GM21825 (cell line): ENCODE measurements around the gene TCF4.

Experiments
- ATAC-seq: cut with Tn5 transposase; IDR thresholded peaks from one replicate; pipeline ENCODE4 v1.9.1; 2021; ENCODE audit warnings: mild to moderate bottlenecking, moderate library complexity; ENCODE audit not compliant: unreplicated experiment

The TCF4 gene

GRCh38 chr18:55418439-55418838, 169.6 kb downstream of the TCF4 start:
- no peak for ATAC-seq

DNA sequence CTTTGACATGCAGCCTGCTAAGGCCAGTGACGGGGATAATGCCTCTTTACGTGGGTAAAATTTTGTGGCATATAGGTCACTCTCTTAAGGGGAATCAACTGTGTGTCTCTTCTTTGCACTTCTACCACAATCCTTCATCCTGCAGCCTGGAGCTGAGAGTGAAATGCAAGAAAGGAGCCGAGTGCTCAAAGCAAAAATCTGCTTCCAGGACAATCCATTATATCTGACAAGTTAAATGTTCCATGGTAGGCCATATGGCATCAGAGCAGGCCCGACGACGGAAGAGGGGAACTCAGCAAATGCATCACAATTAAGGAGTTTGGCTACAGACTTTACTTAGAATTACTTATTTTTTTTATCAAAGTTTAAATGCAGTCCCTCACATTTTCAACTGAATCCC, 171.2 kb downstream of the TCF4 start:
- no peak for ATAC-seq

- peak; percentile 88 for ATAC-seq
These were observed 172.6 kb downstream of the TCF4 start for GRCh38 chr18:55415258-55415871.

DNA sequence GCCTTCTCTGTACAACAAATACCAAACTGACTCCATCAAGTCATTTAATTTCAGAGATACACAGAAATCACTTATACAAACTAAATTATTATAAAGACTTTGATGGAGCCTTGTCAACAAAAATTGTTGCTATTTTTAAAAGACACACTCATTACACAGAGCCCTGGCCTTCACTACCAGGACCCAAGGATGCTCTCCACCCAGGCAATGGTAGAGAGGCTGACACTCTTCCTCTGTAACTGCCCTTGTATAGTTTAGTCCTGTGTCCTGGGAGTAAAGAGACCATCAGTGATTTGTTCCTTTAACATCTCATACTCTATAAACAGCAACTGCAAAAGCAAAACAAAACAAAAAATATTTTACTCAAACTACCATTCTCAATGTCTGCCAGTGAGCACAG, 173.5 kb downstream of the TCF4 start:
- ATAC-seq = no peak

GRCh38 chr18:55413474-55413873, 174.5 kb downstream of the TCF4 start:
- no peak for ATAC-seq

DNA sequence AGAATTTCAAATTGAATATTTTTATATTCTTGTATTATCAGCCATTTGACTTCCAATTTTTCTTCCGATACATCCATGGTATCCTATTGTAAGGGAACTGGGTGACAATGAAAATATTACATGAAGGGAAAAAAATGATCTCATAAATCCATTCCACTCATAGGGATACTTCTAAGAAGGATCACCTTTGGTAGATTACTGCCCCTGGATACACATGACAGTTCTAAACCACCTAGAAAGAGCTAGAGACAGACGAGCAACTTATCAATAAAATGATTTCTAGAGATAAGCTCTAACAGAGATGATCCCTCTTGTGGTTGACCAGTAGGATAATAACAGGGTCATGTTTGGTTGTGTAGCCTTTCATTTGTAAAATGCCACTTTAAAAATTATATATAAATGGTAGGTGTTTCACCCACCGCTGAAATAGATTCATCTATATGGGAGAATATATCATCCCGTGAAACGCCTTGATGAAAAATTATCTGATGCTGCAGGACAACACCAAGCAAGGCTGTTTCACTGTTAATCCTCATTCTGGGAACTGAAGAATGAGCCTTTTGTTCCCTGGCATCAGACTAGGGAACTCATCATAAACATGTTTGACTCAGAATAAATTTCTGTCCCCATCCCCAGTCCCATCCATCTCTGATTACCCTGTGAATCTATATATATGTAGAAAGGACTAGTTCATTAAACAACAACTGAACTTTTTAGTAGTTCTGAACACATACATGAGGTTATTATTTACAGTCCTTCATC, 180.0 kb downstream of the TCF4 start:
- ATAC-seq = no peak

- ATAC-seq = no peak
These were observed 180.8 kb downstream of the TCF4 start for GRCh38 chr18:55407191-55407590.

GRCh38 chr18:55406451-55406991, 181.5 kb downstream of the TCF4 start:
- ATAC-seq = no peak

DNA sequence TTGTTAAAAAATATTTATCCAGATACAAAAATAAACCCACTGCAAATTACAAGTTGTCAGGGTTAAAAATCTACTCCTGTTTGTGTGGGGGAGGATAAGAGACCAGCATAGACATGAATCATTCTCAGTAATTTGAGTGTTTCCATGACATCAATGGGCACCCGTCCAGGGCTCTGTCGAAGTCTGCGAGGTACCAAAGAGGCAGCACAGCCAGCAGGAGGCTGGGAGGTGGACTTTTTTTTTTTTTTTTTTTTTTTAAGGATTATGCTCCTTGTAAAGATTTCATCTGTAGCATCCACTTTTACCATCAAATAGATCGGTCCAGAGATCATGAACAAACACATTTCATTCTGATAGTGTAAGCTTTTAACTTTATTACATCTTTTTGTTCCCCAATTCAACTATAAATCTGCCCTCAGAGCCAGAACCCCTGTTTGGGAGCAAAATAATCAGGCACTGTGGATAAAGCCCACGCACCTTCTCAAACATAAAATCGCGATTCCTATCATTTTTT, 182.0 kb downstream of the TCF4 start:
- no peak for ATAC-seq

DNA sequence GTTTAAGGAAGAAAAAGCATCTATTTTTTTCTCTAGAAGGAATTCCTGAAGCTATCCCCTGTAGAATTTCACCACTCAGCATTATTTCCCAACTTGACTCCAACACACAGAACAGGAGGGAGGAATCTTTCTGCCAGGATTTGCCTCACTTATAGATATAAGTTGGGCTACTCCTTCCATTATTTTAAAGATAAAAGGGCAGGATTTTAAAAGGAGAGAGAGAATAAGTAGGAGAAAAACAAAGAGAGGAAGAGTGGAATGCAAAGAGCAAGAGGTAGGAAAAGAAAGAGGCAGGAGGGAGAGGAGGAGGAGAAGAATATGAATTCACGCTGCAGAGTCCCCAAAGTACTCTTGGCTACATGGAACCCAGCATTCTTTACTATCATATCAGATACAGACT, 182.5 kb downstream of the TCF4 start:
- no peak for ATAC-seq

GRCh38 chr18:55404832-55405465, 183.0 kb downstream of the TCF4 start:
- no peak for ATAC-seq

DNA sequence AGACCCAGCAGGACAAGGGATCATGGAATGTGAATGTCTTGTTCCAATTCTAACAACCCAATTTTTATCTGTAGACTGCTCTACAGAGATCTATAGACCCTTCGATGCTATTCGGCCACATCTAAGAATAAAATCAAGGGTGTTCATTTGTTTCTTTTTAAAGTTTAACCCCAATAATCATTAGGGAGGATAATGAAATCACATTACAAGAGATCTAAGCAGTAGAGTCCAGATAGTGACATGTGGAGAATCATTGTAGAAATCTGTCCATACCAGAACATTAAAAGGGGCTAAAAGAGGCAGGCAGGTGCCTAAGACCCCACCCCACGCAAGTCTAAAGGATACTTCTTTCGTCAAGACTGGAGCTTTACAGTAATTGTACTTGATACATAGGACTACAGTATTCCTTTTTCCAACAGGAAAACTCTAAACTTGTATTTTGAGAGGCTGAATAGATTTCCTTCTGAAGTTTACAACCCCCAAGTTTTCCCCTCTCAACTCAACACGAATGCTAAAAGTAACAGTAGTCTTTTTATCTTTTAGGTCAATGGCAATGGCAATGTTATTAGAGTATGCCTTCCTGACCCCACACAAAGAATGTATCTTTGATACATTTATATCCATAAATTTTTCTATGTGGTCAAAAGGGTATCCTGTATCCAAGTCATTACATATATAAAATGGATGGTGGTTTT, 183.7 kb downstream of the TCF4 start:
- no peak for ATAC-seq

DNA sequence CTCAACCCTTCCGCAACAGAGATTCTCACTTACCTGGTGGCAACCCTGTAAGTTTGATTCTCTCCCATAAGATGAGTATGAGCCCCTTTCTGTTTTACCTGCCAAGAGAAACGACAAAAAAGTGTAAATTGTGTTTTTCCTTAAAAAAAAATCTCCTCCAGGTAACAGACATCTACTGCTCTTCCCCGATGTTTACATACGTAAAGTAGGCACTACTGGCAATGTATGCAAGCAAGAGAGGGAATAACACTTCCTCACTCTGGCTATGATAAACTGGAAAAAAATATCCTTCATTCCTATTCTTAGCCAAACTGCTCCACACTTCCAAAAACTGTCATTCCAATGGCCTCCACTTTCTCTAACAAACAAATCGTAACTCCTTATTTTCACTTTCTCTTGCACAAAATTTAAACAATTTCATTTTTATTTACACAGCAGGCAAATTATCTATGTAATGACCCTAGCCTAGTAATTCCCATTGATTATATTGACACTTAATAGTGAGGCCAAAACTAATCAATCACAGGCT, 184.5 kb downstream of the TCF4 start:
- ATAC-seq = no peak

DNA sequence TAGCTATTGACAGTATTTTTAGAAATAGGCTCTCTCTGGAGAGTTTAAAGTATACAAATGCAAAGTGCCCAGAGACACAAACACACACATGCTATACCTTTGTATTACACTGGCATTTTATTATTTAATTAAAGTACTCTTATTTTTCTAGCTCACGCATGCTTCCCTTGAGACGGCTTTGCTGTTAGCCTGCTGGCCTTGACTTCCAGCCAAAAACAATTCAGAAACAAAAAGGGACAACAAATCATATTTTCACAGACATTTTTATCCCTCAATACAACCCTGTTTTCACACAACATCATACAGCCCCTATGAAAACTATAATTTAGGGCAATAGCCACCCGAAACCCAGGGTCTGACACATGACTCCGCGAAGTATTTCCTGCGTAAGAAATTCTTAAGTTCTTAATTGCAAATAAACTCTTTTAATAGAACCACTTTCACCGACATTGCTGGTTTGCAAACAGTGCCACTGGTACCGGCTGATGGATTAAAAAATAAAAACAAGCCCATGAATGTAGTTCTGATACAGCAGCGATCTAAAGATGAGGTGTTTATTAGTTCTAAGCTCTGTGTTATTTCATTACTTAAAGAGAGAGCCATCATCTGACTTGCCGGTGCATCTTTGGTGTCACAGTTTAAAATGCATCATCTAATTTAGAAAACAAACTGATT, 185.1 kb downstream of the TCF4 start:
- no peak for ATAC-seq

DNA sequence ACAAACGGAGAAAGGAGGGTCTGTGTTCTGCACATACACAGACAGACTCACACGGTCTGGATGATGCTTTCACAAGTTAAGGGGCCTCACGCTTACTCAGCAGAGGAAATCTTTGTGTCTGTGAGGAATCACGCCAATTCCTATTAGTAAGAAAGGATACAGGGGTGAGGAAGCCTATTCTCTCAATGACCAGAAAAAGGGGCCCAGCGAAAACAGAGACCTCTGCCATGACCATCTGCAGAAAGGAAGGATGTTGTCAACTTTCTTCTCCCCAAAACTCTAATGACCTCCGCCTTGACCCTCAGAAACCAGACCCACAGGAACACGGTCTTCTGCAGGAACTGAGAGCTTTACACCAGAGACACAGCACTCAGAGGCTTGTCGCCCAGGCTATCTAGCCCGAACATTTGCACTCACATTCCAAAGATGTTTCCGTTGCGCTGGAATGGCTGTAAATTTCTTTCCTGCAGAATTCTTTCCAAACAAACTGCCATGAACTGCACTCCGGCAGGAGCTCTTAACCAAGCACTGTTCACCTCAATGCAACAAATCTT, 186.3 kb downstream of the TCF4 start:
- ATAC-seq = no peak

GRCh38 chr18:55400590-55401541, 187.1 kb downstream of the TCF4 start:
- no peak for ATAC-seq

GRCh38 chr18:55400081-55400480, 187.9 kb downstream of the TCF4 start:
- no peak for ATAC-seq

- ATAC-seq = no peak
These were observed 189.1 kb downstream of the TCF4 start for GRCh38 chr18:55398858-55399257.

DNA sequence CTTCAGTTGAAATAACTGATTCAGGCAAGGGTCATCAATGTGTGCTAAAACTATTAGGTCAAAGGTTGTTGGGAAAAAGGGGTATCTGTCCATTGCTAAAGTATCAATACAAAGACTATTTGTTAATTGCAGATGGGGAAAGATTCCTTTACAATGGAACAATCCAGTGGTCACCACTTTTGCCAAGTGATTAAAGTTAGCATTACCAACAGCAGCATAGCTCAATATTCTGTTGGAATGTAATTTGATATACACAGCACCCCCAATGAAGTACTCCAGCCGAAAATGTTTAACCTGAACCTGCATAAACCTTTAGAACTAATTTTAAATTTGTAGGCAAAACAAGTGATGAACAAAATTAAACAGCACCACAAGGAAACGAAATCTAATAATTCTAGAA, 191.0 kb downstream of the TCF4 start:
- no peak for ATAC-seq
